Skeletal muscle satellite cell (primary cell): ENCODE data around the gene MINPP1.

Experiments
- H3K27me3 ChIP-seq: 2 replicates; pipeline ENCODE4 v1.7.0; 2013; ENCODE audit warnings: low read length; ENCODE audit not compliant: control insufficient read depth, insufficient read depth
- H3K36me3 ChIP-seq: 2 replicates; pipeline ENCODE4 v1.7.0; 2013; ENCODE audit warnings: mild to moderate bottlenecking, control low read depth, low read length; ENCODE audit not compliant: insufficient read depth
- H3K4me1 ChIP-seq: 2 replicates; pipeline ENCODE4 v1.7.0; 2013; ENCODE audit warnings: low read length; ENCODE audit not compliant: control insufficient read depth, insufficient read depth
- H3K4me2 ChIP-seq: 2 replicates; pipeline ENCODE4 v1.7.0; 2013; ENCODE audit warnings: mild to moderate bottlenecking, low read length
- H3K4me3 ChIP-seq: 2 replicates; pipeline ENCODE4 v1.7.0; 2013; ENCODE audit warnings: low read length
- H3K9ac ChIP-seq: 2 replicates; pipeline ENCODE4 v1.7.0; 2013; ENCODE audit warnings: mild to moderate bottlenecking, low read depth, low read length, moderate library complexity
- H3K9me3 ChIP-seq: replicated peaks from 2 replicates; pipeline ENCODE4 v1.7.0; 2013; ENCODE audit warnings: mild to moderate bottlenecking, control low read depth, low read length

MINPP1 gene

DNA sequence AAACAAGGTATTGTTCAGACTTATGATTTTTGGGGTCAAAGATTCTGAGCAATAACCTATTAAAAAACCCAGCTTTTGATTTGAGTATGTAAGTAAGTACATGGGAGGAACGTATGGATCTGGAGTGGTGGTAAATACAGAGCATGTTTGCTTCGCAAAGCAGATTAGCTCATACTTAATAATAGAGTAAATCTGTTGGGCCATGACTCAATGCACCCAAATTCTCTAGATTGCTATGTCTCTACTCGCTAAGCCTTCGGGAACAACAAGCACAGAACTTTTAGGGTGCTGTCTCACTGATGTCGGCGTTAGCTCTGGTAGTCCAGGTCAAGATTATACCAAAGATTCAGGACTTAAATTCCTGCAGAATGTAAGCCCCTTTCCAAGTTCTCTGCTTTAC, 807 bp upstream of the MINPP1 start:
- Histone ChIP-seq H3K27me3 (no peaks in the 10 kb centered on the region), H3K4me3 (peak overlapping the region; percentile 91), H3K9me3 (no peaks in the 10 kb centered on the region), H3K4me1 (peaks cover 23% of the 10 kb centered on the region), H3K36me3 (peaks cover 2% of the 10 kb centered on the region), H3K4me2 (peak overlapping the region; percentile 88), H3K9ac (peak overlapping the region; percentile 85)

DNA sequence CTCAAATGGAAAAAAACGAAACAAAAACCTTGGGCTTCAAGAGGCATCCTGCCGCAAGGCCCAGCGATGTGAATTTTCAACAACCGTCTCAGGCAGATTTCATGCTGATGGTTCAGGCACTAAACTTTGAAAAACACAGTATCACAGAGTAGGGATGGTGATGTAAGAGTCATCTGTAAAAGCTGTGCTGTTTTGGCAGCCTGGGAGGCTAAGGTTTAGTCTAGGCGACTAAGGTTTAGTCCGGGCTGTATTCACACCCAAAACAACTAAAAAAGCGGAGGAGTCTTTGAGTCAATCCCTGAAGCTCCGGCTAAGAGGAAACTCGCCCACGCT, 420 bp upstream of the MINPP1 start:
- Histone ChIP-seq H3K4me2 (peak overlapping the region; percentile 88), H3K4me3 (peak overlapping the region; percentile 91), H3K9ac (peak overlapping the region; percentile 85), H3K4me1 (peaks cover 23% of the 10 kb centered on the region), H3K27me3 (no peaks in the 10 kb centered on the region), H3K36me3 (peaks cover 6% of the 10 kb centered on the region), H3K9me3 (no peaks in the 10 kb centered on the region)

DNA sequence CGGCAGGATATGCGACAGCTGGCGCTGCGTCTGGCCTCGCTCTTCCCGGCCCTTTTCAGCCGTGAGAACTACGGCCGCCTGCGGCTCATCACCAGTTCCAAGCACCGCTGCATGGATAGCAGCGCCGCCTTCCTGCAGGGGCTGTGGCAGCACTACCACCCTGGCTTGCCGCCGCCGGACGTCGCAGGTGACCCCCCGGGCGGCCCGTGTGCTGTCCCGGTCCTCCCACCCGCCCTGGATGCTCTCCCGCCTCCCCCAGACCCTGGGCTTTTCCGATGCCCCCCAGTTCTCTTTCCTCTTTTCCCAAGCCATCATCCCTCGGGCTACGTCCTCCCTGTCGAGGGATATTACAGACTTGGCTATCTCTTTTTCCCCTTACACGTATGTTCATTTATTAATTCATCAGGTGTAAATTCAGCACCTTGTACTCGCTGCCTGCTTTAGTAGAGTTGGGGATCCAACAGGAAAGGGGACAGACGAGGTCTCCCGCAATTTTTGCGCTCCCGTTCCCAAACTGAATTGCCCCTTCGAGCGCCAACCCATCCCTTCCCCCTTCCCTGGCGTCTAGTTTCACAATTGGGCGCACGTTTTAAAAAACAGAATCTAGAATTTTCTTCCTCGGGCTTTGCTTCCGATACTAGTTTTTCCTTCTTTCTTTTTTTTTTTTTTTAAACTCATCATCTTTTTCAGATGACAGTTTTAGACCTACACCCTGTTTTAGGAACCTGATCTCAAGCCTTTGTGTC, 846 bp downstream of the MINPP1 start:
- H3K9me3 ChIP-seq, result no peaks in the 10 kb centered on the region
- H3K4me3 ChIP-seq, result peak overlapping the region; percentile 91
- peak overlapping the region; percentile 85 for H3K9ac ChIP-seq
- peak overlapping the region; percentile 88 for H3K4me2 ChIP-seq
- H3K36me3 ChIP-seq, result peaks cover 14% of the 10 kb centered on the region
- H3K27me3 ChIP-seq, result no peaks in the 10 kb centered on the region
- H3K4me1 ChIP-seq, result peaks cover 23% of the 10 kb centered on the region

DNA sequence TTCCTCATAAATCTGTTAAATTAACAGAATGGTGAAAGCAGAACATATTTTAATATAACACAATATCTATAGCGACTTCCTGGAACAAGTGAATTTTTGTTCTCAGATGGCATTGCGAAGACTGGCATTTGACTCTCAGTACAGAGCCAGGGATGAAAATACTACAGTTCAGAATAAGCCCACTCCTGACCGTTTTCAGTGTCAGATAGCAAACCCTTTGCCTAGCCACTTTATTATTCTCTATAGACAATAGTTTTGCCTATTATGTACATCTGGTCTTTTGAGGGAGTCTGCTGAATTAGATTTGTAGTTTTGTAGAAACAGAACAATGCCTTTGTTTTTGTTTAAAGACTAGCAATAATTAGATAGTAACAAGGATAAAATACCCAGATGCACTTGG, 2.3 kb downstream of the MINPP1 start:
- peak overlapping the region; percentile 88 for H3K4me2 ChIP-seq

DNA sequence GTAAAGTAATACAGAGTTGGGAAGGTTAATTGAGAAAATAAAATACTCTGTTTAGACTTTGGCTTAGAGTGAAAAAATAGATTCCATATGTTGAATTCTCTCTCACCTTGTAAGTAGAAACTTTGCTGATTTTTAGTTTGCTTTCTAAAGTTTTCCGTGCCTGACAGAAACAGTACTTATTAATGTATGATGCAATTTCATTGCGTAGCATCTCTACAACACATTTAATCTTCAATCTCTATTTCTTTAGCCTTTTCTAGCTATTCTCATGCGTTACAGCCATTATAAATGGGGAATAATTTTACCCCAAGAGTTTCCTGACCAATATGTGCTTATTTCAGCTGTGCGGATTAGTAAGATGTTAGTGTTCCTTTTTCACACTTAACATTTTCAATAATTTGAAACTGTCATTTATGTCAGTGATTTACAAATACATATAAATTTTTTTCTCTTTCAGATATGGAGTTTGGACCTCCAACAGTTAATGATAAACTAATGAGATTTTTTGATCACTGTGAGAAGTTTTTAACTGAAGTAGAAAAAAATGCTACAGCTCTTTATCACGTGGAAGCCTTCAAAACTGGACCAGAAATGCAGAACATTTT, 3.3 kb downstream of the MINPP1 start:
- no peaks in the 10 kb centered on the region for H3K27me3 ChIP-seq
- H3K4me2 ChIP-seq, result no peak overlapping the region
- peaks cover 20% of the 10 kb centered on the region for H3K36me3 ChIP-seq
- no peak overlapping the region for H3K9ac ChIP-seq
- H3K4me1 ChIP-seq, result peaks cover 23% of the 10 kb centered on the region
- no peaks in the 10 kb centered on the region for H3K9me3 ChIP-seq
- H3K4me3 ChIP-seq, result no peak overlapping the region

More for the DNA sequence above, 2.3 kb downstream of the MINPP1 start:
- Histone ChIP-seq H3K9ac (no peak overlapping the region), H3K4me1 (peaks cover 23% of the 10 kb centered on the region), H3K36me3 (peaks cover 20% of the 10 kb centered on the region), H3K27me3 (no peaks in the 10 kb centered on the region), H3K4me3 (peak overlapping the region; percentile 91), H3K9me3 (no peaks in the 10 kb centered on the region)

DNA sequence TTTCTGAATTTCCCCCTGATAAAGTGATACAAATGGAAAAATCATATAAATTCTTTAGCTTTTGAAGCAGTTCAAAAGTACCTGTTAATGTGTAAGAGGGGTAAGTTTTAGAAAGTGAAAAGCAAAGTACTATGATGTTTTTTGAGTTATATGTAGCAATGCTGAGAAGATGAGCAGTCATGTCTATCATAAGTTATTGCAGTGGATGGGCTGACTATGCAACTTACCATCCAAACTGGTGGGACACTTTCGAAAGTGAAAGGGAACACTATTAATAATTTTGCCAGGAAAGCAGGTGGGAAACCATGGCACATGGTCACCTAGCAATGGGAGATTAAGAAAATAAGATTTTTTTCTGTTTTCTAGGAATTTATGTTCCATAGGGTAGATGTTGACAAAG, 4.1 kb downstream of the MINPP1 start:
- H3K36me3 ChIP-seq, result peaks cover 21% of the 10 kb centered on the region
- H3K4me1 ChIP-seq, result peaks cover 19% of the 10 kb centered on the region
- H3K4me3 ChIP-seq, result no peak overlapping the region
- H3K9ac ChIP-seq, result no peak overlapping the region
- H3K27me3 ChIP-seq, result no peaks in the 10 kb centered on the region
- H3K9me3 ChIP-seq, result no peaks in the 10 kb centered on the region
- no peak overlapping the region for H3K4me2 ChIP-seq

DNA sequence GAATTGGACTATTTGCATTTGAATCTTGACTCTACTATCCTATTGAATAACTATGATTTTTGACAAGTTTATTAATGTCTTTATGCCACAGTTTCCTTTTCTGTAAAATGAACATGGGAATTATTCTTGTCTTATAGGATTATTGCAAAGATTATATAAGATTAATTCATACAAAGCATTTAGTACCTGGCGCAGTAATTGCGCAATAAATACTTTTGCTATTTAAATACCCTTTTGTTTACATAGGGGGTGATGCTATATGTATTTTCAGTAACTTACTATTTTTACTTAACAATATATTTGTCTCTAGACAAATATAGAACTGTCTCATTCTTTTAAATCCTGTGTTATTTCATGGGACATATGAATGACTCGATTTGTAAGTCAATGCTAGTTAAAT, 5.3 kb downstream of the MINPP1 start:
- Histone ChIP-seq H3K36me3 (peaks cover 28% of the 10 kb centered on the region), H3K4me2 (no peak overlapping the region), H3K27me3 (no peaks in the 10 kb centered on the region), H3K9me3 (no peaks in the 10 kb centered on the region), H3K9ac (no peak overlapping the region), H3K4me1 (peaks cover 15% of the 10 kb centered on the region), H3K4me3 (no peak overlapping the region)

DNA sequence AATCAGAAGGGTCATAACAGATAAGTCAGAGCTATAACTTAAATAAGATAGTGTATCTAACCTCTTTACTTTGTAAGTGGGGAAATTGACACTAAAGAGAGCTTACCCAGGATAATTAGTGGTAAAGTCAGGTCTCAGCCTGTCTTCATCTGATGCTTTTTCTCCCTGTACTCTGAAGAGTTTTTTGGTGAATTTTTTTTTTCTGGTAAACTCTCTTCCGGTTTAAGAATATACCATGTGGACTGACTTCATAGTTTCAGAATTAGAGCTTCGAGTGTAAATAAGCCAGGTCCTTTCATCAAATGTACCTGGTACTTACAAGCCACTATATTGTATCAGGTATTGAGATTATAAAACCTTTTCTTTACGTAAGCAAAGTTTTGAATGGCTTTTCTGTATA, 6.8 kb downstream of the MINPP1 start:
- Histone ChIP-seq H3K27me3 (no peaks in the 10 kb centered on the region), H3K4me3 (no peak overlapping the region), H3K9me3 (no peaks in the 10 kb centered on the region), H3K9ac (no peak overlapping the region), H3K4me1 (peaks cover 8% of the 10 kb centered on the region), H3K36me3 (peaks cover 28% of the 10 kb centered on the region), H3K4me2 (no peak overlapping the region)

DNA sequence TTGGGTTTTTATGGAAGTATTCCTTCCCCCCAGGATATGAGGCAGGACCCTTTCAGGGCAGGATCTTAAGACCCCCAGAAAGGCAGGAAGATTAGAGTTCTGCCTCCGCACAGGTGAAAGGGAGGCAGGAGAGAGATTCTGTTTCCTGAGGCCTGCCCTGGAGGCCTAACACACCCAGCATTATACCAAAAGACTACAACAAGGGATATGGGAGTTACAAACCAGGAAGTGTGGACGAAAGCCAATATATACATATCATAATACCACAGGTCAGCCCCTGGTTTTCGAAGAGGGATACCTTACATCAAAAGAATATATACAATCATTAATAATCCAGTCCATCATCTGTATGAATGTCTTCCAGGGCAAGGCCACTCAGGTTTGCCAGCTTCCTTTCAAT, 14.2 kb downstream of the MINPP1 start:
- Histone ChIP-seq H3K27me3 (no peaks in the 10 kb centered on the region), H3K4me2 (no peak overlapping the region), H3K9me3 (no peaks in the 10 kb centered on the region), H3K4me1 (no peaks in the 10 kb centered on the region), H3K4me3 (no peak overlapping the region), H3K36me3 (peaks cover 29% of the 10 kb centered on the region), H3K9ac (no peak overlapping the region)

DNA sequence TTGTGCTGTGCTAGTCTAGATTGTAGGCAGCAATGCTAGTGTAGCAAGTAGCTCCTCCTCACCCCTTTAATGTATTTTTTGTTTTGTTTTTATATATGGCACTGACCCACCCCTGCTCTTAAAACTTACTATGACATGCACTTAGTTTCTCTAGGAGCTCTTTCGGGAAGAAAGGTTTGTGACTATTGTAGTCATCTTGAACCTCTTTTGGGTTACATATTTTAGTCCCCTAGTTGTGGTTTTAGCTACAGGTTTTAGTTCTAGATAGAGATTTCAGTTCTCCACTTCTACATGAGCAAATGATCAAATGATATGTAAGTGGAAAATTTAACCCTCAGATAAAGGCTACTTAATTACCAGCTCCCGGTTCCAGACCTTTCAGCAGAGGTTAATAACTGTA, 14.9 kb downstream of the MINPP1 start:
- Histone ChIP-seq H3K9ac (no peak overlapping the region), H3K9me3 (no peaks in the 10 kb centered on the region), H3K4me1 (no peaks in the 10 kb centered on the region), H3K4me3 (no peak overlapping the region), H3K27me3 (no peaks in the 10 kb centered on the region), H3K36me3 (peaks cover 23% of the 10 kb centered on the region), H3K4me2 (no peak overlapping the region)

DNA sequence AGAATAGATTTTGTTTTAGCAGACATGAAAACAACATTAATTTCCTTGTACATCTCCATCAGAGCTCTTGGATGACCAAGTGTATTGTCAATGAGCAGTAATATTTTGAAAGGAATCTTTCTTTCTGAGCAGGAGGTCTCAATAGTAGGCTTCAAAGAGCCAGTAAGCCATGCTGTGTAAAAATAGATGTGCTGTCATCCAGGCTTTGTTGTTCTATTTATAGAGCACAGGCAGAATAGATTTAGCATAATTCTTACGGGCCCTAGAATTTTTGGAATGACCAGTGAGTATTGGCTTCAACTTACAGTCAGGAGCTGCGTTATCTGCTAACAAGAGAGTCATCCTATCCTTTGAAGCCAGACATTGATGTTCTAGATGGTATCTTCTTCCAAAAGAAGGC, 19.0 kb downstream of the MINPP1 start:
- Histone ChIP-seq H3K36me3 (peaks cover 20% of the 10 kb centered on the region), H3K9me3 (no peaks in the 10 kb centered on the region), H3K4me1 (no peaks in the 10 kb centered on the region), H3K4me2 (no peak overlapping the region), H3K9ac (no peak overlapping the region), H3K4me3 (no peak overlapping the region), H3K27me3 (no peaks in the 10 kb centered on the region)

DNA sequence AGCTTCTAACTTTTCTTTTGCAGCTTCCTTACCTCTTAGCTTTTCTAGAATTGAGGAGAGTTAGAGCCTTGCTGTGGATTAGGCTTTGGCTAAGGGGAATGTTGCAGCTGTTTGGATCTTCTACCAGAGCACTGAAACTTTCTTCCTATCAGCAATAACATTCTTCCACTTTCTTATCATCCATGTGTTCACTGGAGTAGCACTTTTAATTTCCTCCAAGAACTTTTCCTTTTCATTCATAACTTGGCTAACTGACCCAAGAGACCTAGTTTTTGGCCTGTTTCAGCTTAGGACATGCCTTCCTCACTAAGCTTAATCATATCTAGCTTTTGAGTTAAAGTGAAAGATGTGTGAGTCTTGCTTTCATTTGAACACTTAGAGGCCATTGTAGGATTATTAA, 19.6 kb downstream of the MINPP1 start:
- Histone ChIP-seq H3K4me1 (no peaks in the 10 kb centered on the region), H3K9me3 (no peaks in the 10 kb centered on the region), H3K4me2 (no peak overlapping the region), H3K27me3 (no peaks in the 10 kb centered on the region), H3K9ac (no peak overlapping the region), H3K36me3 (peaks cover 17% of the 10 kb centered on the region), H3K4me3 (no peak overlapping the region)
